ENCODE results near the gene ACAD9.

- TF ChIP-seq POLR2A (IDR thresholded peaks at IDR 0.05; ENCODE audit: extremely low read depth, insufficient read length) (no peak), MYC (IDR thresholded peaks at IDR 0.05; ENCODE audit: low read depth, low read length) (no peak)
- TF ChIP-seq, protein P1, sequence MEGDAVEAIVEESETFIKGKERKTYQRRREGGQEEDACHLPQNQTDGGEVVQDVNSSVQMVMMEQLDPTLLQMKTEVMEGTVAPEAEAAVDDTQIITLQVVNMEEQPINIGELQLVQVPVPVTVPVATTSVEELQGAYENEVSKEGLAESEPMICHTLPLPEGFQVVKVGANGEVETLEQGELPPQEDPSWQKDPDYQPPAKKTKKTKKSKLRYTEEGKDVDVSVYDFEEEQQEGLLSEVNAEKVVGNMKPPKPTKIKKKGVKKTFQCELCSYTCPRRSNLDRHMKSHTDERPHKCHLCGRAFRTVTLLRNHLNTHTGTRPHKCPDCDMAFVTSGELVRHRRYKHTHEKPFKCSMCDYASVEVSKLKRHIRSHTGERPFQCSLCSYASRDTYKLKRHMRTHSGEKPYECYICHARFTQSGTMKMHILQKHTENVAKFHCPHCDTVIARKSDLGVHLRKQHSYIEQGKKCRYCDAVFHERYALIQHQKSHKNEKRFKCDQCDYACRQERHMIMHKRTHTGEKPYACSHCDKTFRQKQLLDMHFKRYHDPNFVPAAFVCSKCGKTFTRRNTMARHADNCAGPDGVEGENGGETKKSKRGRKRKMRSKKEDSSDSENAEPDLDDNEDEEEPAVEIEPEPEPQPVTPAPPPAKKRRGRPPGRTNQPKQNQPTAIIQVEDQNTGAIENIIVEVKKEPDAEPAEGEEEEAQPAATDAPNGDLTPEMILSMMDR (IDR thresholded peaks at IDR 0.05; ENCODE audit: low read depth, low read length), result no peak
Observed at GRCh38 chr3:128922804-128923459, 43.5 kb downstream of the ACAD9 start.

Data from NB4 (cell line).